Activated naive CD8-positive, alpha-beta T cell treated with anti-CD3 and anti-CD28 coated beads for 36 hours (primary cell): ENCODE data around the gene ELAVL1. TPM values are rescaled to one million over a fixed set of nuclear protein-coding genes. Genes with fewer than 3 reads are reported as not detected.

ENCODE experiments used
- DNase-seq: peaks from one replicate; pipeline ENCODE4 v3.0.0; 2021
- H3K27ac Mint-ChIP-seq: one replicate; pipeline ENCODE4 v1.8.0; 2022; ENCODE audit warnings: mild to moderate bottlenecking, moderate library complexity, mixed read lengths
- H3K27me3 Mint-ChIP-seq: one replicate; pipeline ENCODE4 v1.8.0; 2022; ENCODE audit warnings: mild to moderate bottlenecking, mixed read lengths
- H3K36me3 Mint-ChIP-seq: one replicate; pipeline ENCODE4 v1.8.0; 2021; ENCODE audit warnings: mild to moderate bottlenecking, mixed read lengths
- H3K4me1 Mint-ChIP-seq: one replicate; pipeline ENCODE4 v1.8.0; 2021; ENCODE audit warnings: mixed read lengths
- H3K4me3 Mint-ChIP-seq: one replicate; pipeline ENCODE4 v1.8.0; 2022; ENCODE audit warnings: mild to moderate bottlenecking, moderate library complexity, mixed read lengths
- H3K9me3 Mint-ChIP-seq: one replicate; pipeline ENCODE4 v1.8.0; 2022; ENCODE audit warnings: mixed read lengths
- total RNA-seq, 2 experiments: library from RNA; stranded (reverse); gene quantifications; one replicate each; pipeline ENCODE4 v1.2.3, GENCODE V29; 2021

The ELAVL1 gene
- total RNA-seq, 2 experiments from 2014 or later: 169 to 172 TPM

DNA sequence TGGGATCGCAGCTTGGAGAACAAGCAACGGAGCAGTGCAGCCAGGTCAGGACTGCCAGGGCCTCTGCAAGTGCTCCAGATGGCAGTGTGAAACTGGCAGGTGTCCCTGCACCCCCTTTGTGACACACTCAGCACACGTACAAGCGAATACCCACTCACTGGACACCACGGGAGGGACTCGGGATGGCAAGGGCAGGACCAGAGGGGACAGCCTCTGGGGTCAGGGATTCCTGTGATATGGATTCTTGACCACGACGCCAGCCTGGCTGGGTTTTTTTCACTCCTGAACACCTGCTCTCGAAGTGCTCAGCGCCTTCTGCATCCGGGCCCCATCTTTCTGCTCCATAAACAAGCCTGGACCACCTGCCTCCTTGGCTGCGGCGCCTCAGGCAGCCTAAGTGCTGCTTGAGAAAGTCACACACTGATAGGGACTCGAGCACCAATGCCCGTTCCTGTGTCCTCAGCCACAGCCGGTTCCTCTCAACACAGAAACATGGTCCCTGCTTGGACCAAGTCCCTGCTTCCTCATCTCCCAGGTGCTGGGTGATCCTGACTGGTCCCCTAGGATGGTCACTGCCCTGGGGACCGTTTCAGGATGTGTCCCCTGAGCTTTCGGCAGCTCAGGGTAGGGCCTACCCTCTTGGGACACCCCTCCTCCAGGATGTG, 22.0 kb downstream of the ELAVL1 start:
- no peaks in the 10 kb centered on the region for H3K9me3 Mint-ChIP-seq
- H3K27me3 Mint-ChIP-seq: no peaks in the 10 kb centered on the region
- peaks cover 26% of the 10 kb centered on the region for H3K36me3 Mint-ChIP-seq
- DNase-seq: no peak
- H3K27ac Mint-ChIP-seq: no peak overlapping the region
- no peak overlapping the region for H3K4me3 Mint-ChIP-seq
- H3K4me1 Mint-ChIP-seq: peaks cover 6% of the 10 kb centered on the region

DNA sequence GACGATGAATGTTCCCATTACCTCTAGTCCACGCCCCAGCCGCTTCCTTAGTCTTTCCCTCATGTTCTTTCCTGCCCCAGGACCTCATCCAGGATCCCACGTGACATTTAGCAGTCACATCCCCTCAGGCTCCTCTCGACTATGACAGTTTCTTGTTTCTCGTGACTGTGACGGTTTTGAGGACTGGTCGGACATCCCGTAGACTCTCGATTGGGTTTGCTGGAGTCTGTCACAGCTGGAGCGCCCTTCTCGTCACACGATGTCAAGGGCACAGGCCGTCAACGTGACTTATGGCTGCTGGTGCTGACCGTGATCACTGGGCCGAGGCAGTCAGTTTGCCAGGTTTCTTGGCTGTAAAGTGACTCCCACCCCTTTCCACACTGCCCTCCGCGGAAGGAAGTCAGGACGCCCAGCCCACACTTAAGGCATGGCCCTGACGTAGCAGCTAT, 22.8 kb downstream of the ELAVL1 start:
- Mint-ChIP-seq H3K36me3 (peaks cover 20% of the 10 kb centered on the region), H3K9me3 (no peaks in the 10 kb centered on the region), H3K4me3 (no peak overlapping the region), H3K27me3 (no peaks in the 10 kb centered on the region), H3K4me1 (peaks cover 6% of the 10 kb centered on the region), H3K27ac (no peak overlapping the region)
- DNase-seq: no peak

DNA sequence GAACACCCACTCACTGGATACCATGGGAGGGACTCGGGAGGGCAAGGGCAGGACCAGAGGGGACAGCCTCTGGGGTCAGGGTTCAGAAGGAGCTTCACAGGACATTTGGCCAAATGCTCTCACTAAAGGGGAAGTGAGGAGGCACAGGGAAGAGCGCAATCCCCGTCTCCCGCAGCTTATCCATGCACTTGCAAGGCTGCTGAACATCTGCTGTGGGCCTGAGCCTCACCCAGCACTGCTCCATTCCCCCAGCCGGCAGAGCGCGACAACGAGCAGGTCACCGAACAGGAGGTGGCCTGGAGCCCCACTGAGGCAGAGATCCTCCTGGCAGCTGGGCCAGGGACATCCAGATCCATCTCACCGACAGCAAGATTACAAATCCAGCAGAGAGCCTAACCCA, 23.3 kb downstream of the ELAVL1 start:
- peaks cover 3% of the 10 kb centered on the region for H3K4me1 Mint-ChIP-seq
- H3K9me3 Mint-ChIP-seq: no peaks in the 10 kb centered on the region
- H3K27ac Mint-ChIP-seq: no peak overlapping the region

DNA sequence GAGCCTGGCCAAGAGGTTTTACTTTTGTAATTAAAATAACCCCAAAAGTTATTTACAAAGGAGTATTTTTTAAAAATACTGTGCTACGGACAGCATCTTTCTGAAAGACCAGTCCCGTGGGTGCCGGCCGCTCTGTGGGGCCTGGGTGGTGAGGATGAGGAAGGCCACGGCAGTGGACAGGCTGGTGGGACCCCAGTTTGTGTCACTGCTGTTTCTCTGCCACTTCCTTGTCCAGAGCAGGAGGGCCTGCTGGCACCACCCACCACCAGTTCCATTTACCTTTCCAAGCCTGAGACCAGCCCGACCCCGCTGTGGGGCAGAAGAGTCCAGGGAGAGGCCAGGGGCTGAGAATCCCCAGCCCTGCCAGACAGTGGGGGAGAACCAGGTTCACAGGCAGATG, 23.8 kb downstream of the ELAVL1 start:
- H3K4me1 Mint-ChIP-seq: peaks cover under 1% of the 10 kb centered on the region
- no peaks in the 10 kb centered on the region for H3K9me3 Mint-ChIP-seq
- no peak overlapping the region for H3K4me3 Mint-ChIP-seq
- H3K27me3 Mint-ChIP-seq: no peaks in the 10 kb centered on the region
- DNase-seq: no peak
- H3K27ac Mint-ChIP-seq: no peak overlapping the region
- H3K36me3 Mint-ChIP-seq: peaks cover 16% of the 10 kb centered on the region

More for the DNA sequence above, 23.3 kb downstream of the ELAVL1 start:
- H3K4me3 Mint-ChIP-seq: no peak overlapping the region
- H3K36me3 Mint-ChIP-seq: peaks cover 18% of the 10 kb centered on the region
- H3K27me3 Mint-ChIP-seq: no peaks in the 10 kb centered on the region
- no peak for DNase-seq

DNA sequence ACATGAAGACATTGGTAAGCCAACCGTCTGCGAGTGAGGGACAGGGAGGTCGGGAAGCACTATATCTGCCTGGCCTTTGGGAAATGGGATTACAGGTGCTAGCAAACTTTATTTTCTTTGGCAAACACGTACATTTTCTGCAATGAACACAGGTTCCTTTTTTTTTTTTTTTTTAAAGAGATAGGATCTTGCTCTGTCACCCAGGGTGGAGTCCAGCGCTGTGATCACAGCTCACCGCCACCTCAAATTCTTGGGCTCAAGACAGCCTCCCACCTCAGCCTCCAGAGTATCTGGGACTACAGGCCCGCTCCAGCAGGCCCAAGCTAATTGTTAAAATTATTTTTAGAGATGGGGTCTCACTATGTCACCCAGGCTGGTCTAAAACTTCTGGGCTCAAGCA, 24.2 kb downstream of the ELAVL1 start:
- Mint-ChIP-seq H3K9me3 (no peaks in the 10 kb centered on the region), H3K27ac (no peak overlapping the region), H3K4me3 (no peak overlapping the region), H3K36me3 (peaks cover 11% of the 10 kb centered on the region), H3K27me3 (no peaks in the 10 kb centered on the region), H3K4me1 (no peaks in the 10 kb centered on the region)
- DNase-seq: no peak

DNA sequence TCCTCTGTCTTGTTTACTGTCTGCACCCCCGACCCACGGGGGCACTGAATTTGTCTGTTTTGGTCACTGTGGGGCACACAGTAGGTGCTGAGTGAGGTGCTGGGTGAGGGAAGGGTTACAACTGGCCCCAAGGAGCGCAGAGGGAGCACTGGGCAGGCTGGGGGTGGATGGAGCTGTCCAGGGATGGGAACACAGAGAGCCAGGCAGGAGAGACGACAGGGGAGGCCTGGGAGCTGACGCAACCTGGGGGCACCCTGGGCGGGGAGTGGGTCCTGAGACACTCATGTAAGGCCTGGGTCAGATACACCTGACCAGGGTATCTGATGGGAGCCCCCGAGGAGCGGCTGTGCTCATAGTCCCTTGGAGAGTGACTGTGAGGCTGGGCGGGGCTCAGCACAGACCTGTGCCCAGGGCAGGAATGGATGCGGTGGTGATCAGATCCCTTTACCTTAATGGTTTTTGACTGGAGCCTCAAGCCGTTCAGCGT, 24.8 kb downstream of the ELAVL1 start:
- no peak for DNase-seq
- H3K36me3 Mint-ChIP-seq: peaks cover 10% of the 10 kb centered on the region
- no peaks in the 10 kb centered on the region for H3K4me1 Mint-ChIP-seq
- H3K27ac Mint-ChIP-seq: no peak overlapping the region
- H3K4me3 Mint-ChIP-seq: no peak overlapping the region
- H3K27me3 Mint-ChIP-seq: no peaks in the 10 kb centered on the region
- no peaks in the 10 kb centered on the region for H3K9me3 Mint-ChIP-seq

DNA sequence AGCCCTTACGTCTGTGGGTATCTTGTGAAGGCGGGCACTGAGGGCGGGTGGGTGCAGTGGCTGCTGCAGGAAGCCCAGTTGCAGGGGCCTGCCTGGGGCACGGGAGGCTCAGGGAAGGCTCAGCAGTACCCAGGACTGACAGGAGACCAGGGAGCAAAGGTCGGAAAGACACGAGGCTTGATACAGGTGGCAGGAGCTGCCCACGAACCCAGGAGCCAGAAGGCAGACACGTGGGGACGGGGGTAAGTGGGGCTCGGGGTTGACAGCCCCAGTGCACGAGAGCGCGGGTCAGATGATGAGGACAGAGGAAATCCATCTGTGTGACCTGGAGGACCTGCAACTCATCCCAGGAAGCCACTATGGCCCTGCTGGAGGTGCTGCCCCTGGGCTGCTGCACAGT, 25.3 kb downstream of the ELAVL1 start:
- Mint-ChIP-seq H3K27me3 (no peaks in the 10 kb centered on the region), H3K9me3 (no peaks in the 10 kb centered on the region), H3K4me1 (no peaks in the 10 kb centered on the region), H3K27ac (no peak overlapping the region), H3K4me3 (no peak overlapping the region), H3K36me3 (peaks cover 10% of the 10 kb centered on the region)
- DNase-seq: no peak

DNA sequence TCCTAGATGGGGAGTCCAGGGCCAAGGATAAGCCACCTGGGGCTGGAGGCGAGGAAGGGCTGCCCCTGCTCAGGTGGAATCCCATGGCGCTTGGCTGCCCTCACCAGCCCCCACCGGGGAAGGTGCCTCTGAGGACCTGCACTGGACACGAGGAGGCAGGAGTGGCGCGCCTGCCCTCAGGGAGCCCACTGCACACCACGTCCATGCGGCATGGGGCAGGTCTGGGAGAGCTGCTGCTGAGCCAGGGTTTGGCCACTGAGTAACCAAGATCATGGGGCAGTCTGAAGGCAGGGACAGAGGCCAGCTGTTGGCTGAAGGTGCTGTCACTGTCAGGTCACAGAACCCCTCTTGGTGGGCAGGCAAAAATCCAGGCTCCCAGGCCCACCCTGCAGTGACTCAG, 25.9 kb downstream of the ELAVL1 start:
- Mint-ChIP-seq H3K4me3 (no peak overlapping the region), H3K9me3 (no peaks in the 10 kb centered on the region), H3K27ac (no peak overlapping the region), H3K27me3 (no peaks in the 10 kb centered on the region), H3K36me3 (peaks cover 10% of the 10 kb centered on the region), H3K4me1 (no peaks in the 10 kb centered on the region)
- no peak for DNase-seq

DNA sequence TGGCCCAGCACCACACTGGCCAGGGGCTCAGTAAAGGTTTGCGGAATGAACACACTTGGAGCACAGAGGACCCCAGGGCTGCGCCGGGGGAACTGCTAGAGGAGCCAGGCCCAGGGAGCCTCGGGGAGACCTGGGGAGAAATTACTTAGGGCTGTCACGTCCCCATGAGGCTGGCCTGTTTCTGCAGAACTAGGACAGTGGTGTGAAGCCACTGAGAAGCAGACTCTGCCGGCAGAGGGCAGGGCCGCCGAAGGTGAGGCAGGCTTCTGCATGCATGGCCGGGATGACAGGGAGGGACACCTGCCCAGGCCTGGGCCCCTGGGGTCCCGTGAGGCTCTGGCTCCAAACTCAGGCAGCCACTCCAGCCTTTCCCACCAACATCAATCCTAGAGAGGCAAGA, 26.4 kb downstream of the ELAVL1 start:
- Mint-ChIP-seq H3K4me1 (no peaks in the 10 kb centered on the region), H3K27me3 (no peaks in the 10 kb centered on the region), H3K36me3 (peaks cover 8% of the 10 kb centered on the region), H3K4me3 (no peak overlapping the region), H3K27ac (no peak overlapping the region), H3K9me3 (no peaks in the 10 kb centered on the region)
- DNase-seq: no peak

DNA sequence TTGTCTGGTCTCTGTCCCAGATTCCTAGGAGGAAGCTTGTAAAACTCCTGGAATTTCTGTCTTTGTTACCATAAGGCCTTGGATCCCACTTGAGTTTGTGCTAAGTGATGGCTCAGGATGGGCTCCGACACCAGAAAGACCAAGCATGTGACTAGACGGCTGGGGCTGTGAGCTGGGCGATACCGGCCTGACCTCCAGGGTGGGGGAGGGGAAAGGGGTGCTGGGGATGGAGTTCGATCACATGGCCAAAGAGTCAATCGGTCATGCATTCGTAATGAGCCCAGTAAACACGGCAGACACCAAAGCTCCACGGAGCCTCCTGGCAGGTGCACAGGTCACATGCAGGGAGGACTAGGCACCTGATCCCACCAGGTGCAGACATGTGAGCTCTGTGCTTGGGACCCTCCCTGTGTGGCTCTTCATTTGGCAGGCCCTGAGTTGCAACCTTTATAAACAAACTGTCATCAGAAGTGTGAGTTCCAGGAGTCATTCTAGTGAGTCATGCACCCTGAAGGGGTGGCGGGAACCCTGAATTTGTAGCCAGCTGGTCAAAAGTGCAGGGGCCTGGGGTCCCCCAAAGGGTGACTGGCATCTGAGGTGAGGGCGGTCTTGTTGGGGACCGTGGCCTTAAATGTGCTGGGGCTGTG, 27.1 kb downstream of the ELAVL1 start:
- H3K27ac Mint-ChIP-seq: no peak overlapping the region
- no peak overlapping the region for H3K4me3 Mint-ChIP-seq
- no peaks in the 10 kb centered on the region for H3K9me3 Mint-ChIP-seq
- H3K27me3 Mint-ChIP-seq: no peaks in the 10 kb centered on the region
- no peak for DNase-seq
- H3K4me1 Mint-ChIP-seq: no peaks in the 10 kb centered on the region
- H3K36me3 Mint-ChIP-seq: peaks cover 8% of the 10 kb centered on the region

DNA sequence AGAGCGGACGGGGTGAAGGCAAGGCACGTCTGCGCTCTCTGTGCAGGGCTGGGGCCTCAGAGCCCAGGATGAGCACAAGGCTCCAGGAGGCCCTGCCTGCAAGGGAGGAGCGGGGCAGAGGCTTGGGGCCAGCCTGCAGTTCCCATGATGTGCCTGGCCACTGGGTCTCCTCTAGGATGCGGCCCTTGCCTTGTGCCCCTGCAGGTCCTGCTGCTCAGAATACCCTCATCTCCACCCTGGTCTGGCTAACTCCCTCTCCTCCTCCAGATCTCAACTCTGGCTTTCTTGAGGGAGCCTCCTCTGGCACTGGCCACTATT, 27.8 kb downstream of the ELAVL1 start:
- DNase-seq: no peak
- no peaks in the 10 kb centered on the region for H3K4me1 Mint-ChIP-seq
- H3K27me3 Mint-ChIP-seq: no peaks in the 10 kb centered on the region
- H3K27ac Mint-ChIP-seq: no peak overlapping the region
- H3K9me3 Mint-ChIP-seq: no peaks in the 10 kb centered on the region
- H3K36me3 Mint-ChIP-seq: peaks cover 7% of the 10 kb centered on the region
- no peak overlapping the region for H3K4me3 Mint-ChIP-seq

DNA sequence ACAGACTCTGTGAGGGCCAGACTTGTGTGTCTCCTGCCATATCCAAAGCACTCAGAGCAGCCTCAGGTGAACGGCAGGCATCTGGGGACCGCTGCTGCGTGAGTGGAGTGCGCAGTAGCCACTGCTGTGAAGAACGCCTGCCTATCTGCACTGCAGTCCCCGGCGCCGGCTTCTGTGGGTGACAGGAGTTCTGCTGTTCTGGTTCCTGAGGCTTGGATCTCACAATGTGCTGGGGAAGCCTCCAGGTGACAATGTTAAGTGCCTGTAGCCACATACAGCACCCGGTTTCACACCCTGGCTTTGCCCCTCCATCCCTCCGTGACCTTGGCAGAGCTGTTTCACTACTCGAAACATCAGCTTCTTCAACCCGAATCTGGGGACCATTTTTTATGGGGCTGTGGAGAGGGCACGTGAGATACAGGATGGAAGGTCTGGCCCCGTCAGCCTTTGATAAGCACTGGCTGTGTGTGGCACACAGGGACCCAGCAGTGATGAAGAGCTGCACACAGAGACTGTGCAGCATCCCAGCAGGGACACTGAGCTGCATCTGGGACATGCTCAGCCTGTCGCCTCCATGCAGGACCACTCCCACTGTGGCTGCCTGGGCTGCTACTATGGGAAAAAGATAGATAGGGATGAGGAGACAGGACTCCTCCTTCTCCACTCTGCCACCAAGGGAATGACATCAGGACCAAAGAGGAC, 28.3 kb downstream of the ELAVL1 start:
- no peaks in the 10 kb centered on the region for H3K9me3 Mint-ChIP-seq
- peaks cover 5% of the 10 kb centered on the region for H3K36me3 Mint-ChIP-seq
- no peak overlapping the region for H3K27ac Mint-ChIP-seq
- no peak for DNase-seq
- H3K4me1 Mint-ChIP-seq: no peaks in the 10 kb centered on the region
- no peaks in the 10 kb centered on the region for H3K27me3 Mint-ChIP-seq
- H3K4me3 Mint-ChIP-seq: no peak overlapping the region

DNA sequence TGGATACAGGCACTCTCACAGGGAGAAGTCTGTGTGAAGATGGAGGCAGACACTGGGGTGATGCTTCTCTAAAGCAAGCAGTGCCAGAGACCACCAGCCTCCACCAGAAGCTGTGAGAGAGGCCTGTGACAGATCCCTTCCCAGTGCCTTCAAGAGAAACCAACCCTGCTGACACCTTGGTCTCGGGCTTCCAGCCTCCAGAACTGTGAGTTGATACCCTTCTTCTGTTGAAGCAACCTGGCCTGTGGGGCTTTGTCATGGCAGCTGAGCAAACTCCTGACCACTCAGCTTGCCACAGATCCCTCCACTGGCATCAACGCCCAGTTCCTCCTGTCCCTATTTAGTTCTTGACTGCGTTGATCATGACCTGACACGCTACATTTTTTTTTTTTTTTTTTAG, 29.0 kb downstream of the ELAVL1 start:
- Mint-ChIP-seq H3K4me1 (no peaks in the 10 kb centered on the region), H3K27ac (no peak overlapping the region), H3K4me3 (no peak overlapping the region), H3K36me3 (peaks cover 5% of the 10 kb centered on the region), H3K9me3 (no peaks in the 10 kb centered on the region), H3K27me3 (no peaks in the 10 kb centered on the region)
- DNase-seq: no peak

DNA sequence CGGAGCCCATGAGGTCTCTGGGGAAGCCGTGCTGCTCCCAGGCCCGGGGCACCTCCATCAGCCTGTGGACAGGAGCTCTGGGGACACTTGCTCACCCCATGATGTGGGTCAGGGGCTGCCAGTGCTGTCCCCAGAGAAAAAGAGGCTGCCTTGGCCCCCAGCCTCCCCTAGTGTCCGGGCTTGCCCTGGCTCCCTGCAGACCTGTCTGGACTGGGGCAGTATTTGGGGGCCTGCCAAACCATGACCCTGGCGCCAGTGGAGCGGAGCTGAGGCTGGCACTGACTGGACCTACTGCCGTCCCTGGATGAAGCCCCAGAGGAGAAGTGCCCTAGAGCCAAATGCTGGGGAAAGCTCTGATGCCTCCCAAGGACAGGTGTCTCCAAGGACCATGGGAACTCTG, 30.4 kb downstream of the ELAVL1 start:
- Mint-ChIP-seq H3K27me3 (no peaks in the 10 kb centered on the region), H3K9me3 (no peaks in the 10 kb centered on the region), H3K4me1 (no peaks in the 10 kb centered on the region), H3K4me3 (no peak overlapping the region), H3K27ac (no peak overlapping the region), H3K36me3 (peaks cover 5% of the 10 kb centered on the region)
- no peak for DNase-seq

DNA sequence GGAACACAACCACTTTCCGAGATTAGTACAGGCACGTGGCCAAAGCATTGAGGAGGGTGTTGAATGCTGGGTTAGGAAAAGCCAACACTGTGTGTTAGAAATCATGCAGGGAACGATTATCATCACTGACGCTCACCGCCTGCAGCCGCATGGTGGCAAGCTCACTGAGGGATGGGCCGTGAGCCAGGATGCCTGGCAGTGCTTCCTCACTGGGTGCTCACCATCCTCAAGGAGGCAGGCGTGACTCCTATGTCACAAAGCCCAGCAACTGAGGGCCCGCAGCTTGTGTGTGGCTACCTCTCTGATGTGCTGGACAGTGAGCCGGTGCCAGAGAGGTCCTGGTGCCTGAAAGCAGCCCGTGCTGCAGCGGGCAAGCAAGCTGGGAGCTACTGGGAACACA, 31.6 kb downstream of the ELAVL1 start:
- peaks cover 4% of the 10 kb centered on the region for H3K36me3 Mint-ChIP-seq
- no peak for DNase-seq
- H3K27me3 Mint-ChIP-seq: no peaks in the 10 kb centered on the region
- no peaks in the 10 kb centered on the region for H3K9me3 Mint-ChIP-seq
- no peak overlapping the region for H3K4me3 Mint-ChIP-seq
- H3K27ac Mint-ChIP-seq: no peak overlapping the region
- no peaks in the 10 kb centered on the region for H3K4me1 Mint-ChIP-seq
